Coronary artery (tissue), 2 donors: ENCODE results near the gene ATG13.
"Not testable (repeated sequence)": the region's sequence is repeated elsewhere in the genome, so short reads cannot be mapped to it uniquely, and the experiment has no call there.

ENCODE experiments used
- DNase-seq: peaks from one replicate; pipeline ENCODE4 v3.0.0-alpha.2; 2017; ENCODE audit warnings: low spot score
- H3K27ac ChIP-seq, 2 donors: fragments of 200-600 bp; sonication (generic); one replicate each; pipeline ENCODE4 v1.5.1; 2016 to 2019
- H3K4me3 ChIP-seq: fragments of 200-600 bp; sonication (generic); 2 replicates; pipeline ENCODE4 v1.5.1; 2016; ENCODE audit warnings: mild to moderate bottlenecking, moderate library complexity
- CTCF ChIP-seq: fragments of 200-600 bp; sonication (generic); IDR thresholded peaks from one replicate; pipeline ENCODE4 v1.5.1; 2019; ENCODE audit warnings: antibody characterized with exemption

The ATG13 gene

GRCh38 chr11:46701078-46701654 is 83.8 kb downstream of the ATG13 start:
- H3K27ac ChIP-seq: peak overlapping the region; percentile 88 to 93
- DNase-seq: no peak
- no peak for TF ChIP-seq CTCF
- H3K4me3 ChIP-seq: peak overlapping the region; percentile 88

- no peak for TF ChIP-seq CTCF
- Histone ChIP-seq H3K4me3 (no peak overlapping the region), H3K27ac (no peak overlapping the region)
- no peak for DNase-seq
Observed at GRCh38 chr11:46705070-46705688, 87.8 kb downstream of the ATG13 start.

GRCh38 chr11:46706886-46707285 is 89.5 kb downstream of the ATG13 start:
- H3K27ac ChIP-seq: no peak overlapping the region
- TF ChIP-seq CTCF: no peak
- H3K4me3 ChIP-seq: no peak overlapping the region
- no peak for DNase-seq

- H3K4me3 ChIP-seq, DNase-seq, H3K27ac ChIP-seq: not testable (repeated sequence)
Observed at GRCh38 chr11:46709351-46709750, 92.0 kb downstream of the ATG13 start.

GRCh38 chr11:46710821-46711269 is 93.5 kb downstream of the ATG13 start:
- DNase-seq: peak; percentile 87
- Histone ChIP-seq H3K4me3 (no peak overlapping the region), H3K27ac (peak overlapping the region; percentile 95 to 98)
- no peak for TF ChIP-seq CTCF

GRCh38 chr11:46711303-46711702 is 94.0 kb downstream of the ATG13 start:
- DNase-seq: no peak
- Histone ChIP-seq H3K4me3 (no peak overlapping the region), H3K27ac (peak overlapping the region; percentile 95 to 98)
- TF ChIP-seq CTCF: no peak

- no peak overlapping the region for H3K4me3 ChIP-seq
- peak overlapping the region; percentile 28 to 98 for H3K27ac ChIP-seq
- no peak for TF ChIP-seq CTCF
- no peak for DNase-seq
Observed at GRCh38 chr11:46712874-46713576, 95.7 kb downstream of the ATG13 start.

GRCh38 chr11:46717825-46718154 is 100.4 kb downstream of the ATG13 start:
- DNase-seq, H3K27ac ChIP-seq, H3K4me3 ChIP-seq: not testable (repeated sequence)
